Measurements from ENCODE around the gene LRRC38.
"Not testable (repeated sequence)": the region's sequence is repeated elsewhere in the genome, so short reads cannot be mapped to it uniquely, and the experiment has no call there.

Gene LRRC38

DNA sequence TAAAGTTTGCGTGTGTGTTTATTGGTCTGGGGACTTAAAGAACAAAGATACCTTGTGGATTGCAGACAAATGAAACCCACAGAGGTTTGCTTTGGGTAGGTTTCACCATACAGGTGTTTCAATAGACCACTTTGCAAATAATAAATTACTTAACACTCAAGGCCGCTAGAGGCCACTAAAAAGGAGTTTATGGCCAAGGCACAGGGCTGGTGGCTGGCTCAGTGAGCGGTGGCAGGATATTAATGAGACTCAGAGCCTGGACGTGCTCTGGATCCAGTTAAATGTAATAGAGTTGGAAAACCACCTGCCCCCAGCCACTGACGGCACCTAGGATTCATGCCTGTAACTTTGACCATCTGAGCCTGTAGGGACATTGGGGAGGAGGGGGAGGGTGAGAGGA, 44.5 kb downstream of the LRRC38 start:
- in situ Hi-C loops (cut with MboI; ENCODE audit: low sequenced_read_pairs), result no loop called here

DNA sequence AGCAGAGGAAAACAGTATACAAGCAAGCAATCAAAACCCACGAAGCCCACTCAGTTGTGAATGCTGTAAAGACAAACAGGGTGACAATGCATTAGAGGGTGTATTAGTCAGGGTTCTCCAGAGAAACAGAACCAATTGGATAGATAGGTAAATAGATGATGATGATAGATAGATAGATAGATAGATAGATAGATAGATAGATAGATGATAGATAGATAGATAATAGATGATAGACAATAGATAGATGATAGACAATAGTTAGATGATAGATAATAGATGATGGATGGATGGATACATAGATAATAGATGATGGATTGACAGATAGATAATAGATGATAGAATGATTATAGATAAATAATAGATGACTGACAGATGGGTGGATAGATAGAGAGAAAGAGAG, 48.3 kb downstream of the LRRC38 start:
- in situ Hi-C loops (cut with MboI; ENCODE audit: low sequenced_read_pairs), result no loop called here

DNA sequence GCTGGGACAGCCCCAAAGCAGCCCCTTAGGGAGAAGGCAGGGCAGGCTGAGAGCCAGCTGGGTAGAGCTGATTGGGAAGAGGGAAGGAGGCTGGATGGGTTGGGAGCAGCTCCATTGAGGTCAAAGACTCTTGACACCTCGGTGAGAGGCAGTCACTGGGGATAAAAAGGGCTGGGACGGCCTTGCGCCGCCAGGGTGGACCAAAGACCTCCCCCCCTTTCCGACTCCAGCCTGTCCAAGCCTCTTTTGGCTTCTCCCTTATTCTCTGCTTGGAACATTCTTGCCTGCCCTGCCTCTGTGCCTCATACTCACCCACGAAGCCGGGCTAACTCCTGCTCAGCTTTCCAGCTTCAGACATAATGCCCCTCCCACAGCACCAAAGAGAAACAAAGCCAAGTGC, 51.1 kb downstream of the LRRC38 start:
- in situ Hi-C loops (cut with MboI; ENCODE audit: low sequenced_read_pairs), result no loop called here

DNA sequence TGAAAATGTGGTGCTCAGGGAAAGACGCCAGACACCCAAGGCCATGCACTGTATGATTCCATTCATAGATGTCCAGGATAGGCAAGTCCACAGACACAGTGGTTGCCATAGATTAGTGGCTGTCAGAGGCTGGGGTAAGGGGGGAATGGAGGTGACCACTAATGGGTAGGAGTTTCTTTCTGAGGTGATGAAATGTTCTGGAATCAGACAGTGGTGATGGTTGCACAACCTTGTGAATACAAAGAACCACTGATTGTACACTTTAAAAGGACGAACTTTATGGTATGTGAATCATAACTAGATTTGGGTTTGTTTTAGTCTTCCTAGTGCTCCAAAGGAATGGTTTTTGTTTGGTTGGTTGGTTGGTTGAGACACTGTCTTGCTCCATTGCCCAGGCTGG, 51.8 kb downstream of the LRRC38 start:
- in situ Hi-C loops (cut with MboI; ENCODE audit: low sequenced_read_pairs), result no loop called here

DNA sequence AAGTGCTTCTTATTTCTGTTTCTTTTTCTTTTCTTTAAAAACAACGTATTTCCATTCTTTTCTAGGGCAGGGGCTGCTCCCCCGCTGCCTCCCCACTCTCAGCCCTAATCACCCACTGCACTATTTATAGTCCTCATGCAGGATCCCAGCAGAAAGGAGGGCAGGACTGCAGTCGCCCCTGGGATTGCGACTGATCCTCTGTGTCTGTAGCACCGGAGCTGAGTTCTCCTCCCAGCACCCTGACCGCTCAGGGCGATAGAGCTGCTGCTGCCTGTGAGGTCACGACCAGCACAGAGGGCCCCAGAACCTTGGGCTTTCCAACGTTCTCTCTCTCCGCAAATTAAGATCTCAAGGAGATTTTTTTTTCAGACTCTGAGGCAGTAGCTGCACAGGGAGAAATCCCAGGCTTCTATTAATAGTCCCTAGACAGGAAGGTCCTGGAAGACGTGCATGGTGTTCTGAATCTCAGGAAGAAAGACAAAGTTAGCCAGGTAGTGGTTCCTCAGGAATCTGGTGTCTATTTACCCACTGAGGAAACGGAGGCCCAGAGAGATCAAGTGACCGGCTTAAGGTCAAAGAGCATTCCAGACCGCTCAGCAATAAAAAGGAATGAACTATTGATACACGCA, 56.8 kb downstream of the LRRC38 start:
- in situ Hi-C loops (cut with MboI; ENCODE audit: low sequenced_read_pairs), result no loop called here

DNA sequence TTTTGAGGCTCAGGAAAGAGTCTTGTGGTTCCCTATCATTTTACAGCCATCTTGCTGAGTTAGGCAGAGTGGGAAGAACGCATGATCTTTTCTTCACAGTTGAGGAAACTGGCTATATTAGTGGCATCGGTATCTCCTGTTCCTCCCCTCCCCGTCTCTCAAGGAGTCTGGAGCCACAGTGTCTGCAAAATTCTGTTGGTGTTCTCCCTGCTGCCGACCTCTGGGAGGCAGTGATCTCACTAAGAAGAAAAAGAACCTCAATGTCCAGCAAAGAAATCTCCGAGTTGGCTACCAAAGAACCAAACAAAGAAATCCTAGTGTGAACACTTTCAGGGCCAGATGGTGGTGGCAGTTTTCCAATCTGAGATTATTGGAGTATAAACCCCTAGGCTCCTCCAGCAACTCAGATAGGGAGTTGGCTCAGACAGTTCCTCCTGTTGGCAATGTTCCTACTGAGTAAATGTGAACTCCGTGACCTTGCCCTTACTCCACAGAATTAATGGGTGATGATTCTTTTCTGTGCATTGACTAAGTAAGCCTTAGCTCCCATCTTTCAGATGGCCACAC, 62.3 kb downstream of the LRRC38 start:
- in situ Hi-C loops (cut with MboI; ENCODE audit: low sequenced_read_pairs), result no loop called here

DNA sequence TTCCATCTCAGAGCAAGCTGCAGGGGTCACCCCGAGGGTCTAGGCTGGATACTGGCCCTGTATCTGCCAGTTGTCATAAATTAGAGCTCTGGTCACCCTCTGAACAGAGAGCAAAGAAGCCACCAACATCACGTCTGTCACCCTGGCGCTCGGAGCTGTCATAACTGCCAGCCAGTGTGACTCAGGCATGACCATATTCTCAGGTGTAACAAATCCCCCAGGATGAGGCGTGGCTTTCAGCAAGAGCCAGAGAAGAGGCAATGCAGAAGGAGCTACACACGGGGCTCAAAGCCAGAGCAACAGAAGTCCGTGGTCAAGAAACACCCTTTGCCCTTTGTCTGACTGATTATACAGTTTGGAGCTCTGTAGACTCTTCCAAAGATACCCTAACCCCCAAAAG, 63.6 kb downstream of the LRRC38 start:
- in situ Hi-C loops (cut with MboI; ENCODE audit: low sequenced_read_pairs), result no loop called here

DNA sequence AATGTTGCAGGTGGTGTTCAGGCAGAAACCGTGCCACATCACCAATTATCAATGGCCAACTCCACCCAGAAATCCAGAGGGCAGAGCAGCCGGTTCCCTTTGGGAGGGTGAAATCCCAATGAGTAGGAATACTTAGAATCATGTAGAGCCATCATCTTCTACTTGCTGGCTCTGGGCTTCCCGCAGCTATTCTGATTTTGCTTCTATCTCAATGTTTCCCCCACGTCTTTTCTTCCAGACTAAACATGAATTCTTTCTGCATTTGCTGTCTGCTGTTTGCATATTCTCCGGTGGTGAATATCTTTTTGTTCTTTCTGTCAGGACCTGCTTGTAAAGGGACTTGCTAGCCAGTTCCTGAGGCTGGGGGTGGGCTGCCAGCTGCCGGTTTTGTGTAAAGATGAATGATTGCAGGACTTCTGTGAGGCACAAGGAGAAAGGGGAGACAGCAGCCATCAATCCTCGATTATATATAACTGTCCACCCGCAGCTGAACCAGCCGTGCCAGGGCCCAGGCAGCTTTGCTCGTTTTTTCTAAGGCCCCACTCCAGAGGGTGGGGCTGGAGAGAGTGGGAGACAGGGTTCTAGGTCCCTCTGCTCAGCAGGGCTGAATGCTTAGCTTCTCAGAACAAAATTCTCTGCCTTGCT, 70.3 kb downstream of the LRRC38 start:
- in situ Hi-C loops (cut with MboI; ENCODE audit: low sequenced_read_pairs), result no loop called here

DNA sequence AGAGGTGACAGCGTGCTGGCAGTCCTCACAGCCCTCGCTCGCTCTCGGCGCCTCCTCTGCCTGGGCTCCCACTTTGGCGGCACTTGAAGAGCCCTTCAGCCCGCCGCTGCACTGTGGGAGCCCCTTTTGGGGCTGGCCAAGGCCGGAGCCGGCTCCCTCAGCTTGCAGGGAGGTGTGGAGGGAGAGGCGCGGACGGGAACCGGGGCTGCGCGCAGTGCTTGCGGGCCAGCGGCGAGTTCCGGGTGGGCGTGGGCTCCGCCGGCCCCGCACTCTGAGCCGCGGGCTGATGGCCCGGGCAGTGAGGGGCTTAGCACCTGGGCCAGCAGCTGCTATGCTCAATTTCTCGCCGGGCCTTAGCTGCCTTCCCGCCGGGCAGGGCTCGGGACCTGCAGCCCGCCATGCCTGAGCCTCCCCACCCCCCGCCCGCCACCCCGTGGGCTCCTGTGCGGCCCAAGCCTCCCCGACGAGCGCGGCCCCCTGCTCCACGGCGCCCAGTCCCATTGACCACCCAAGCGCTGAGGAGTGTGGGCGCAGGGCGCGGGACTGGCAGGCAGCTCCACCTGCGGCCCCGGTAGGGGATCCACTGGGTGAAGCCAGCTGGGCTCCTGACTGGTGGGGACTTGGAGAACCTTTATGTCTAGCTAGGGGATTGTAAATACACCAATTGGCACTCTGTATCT, 74.6 kb downstream of the LRRC38 start:
- in situ Hi-C loops (cut with MboI; ENCODE audit: low sequenced_read_pairs), result not testable (repeated sequence)

DNA sequence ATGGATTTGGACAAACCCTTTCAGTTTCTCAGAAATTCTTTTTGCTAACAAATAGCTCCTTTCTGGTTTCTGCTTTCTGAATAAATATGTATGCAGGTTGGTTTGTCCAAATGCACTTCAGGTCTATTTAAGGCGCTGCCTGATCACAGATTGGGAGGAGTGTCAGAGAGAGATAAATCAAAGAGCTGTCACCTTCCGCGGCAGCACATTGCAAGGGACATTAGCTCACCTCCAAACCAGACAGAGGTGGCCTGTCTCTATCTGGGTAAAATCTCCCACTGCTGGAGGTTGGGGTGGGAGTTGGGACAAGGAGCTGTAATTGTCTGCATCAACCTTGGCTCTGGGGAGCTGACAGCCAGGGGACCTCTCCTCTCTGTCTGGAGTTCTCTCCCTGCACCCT, 78.3 kb downstream of the LRRC38 start:
- in situ Hi-C loops (cut with MboI; ENCODE audit: low sequenced_read_pairs), result no loop called here

DNA sequence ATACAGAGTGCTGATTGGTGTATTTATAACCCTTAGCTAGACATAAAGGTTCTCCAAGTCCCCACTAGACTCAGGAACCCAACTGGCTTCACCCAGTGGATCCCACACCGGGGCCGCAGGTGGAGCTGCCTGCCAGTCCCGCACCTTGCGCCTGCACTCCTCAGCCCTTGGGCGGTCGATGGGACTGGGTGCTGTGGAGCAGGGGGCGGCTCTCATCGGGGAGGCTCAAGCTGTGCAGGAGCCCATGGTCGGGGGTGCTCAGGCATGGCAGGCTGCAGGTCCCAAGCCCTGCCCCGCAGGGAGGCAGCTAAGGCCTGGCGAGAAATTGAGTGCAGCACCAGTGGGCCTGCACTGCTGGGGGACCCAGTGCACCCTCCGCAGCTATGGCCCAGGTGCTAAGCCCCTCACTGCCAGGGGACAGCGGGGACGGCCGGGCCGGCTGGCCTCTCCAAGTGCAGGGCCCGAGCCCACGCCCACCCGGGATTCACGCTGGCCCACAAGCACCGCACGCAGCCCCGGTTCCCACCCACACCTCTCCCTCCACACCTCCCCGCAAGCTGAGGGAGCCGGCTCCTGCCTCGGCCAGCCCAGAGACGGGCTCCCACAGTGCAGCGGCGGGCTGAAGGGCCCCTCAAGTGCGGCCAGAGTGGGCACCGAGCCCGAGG, 80.0 kb downstream of the LRRC38 start:
- in situ Hi-C loops (cut with MboI; ENCODE audit: low sequenced_read_pairs), result not testable (repeated sequence)

DNA sequence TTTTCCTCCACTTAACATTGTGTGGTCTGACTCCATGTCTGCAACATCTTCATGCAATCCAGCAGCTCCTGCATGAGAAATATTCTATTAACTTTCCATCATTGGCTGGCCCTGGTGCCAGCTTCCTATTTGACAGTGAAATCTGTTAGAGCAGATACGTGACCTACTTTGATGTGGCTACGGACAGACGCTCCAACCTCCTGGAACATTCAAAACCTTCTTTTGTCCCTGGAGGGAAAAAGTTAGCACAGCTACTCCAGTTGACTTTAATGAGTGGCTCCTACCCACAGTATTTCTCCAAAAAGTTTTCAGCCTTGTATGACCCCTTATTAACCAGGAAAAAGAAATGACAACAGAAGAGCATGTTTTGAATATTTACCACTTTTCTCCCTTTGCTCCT, 81.6 kb downstream of the LRRC38 start:
- in situ Hi-C loops (cut with MboI; ENCODE audit: low sequenced_read_pairs), result no loop called here

DNA sequence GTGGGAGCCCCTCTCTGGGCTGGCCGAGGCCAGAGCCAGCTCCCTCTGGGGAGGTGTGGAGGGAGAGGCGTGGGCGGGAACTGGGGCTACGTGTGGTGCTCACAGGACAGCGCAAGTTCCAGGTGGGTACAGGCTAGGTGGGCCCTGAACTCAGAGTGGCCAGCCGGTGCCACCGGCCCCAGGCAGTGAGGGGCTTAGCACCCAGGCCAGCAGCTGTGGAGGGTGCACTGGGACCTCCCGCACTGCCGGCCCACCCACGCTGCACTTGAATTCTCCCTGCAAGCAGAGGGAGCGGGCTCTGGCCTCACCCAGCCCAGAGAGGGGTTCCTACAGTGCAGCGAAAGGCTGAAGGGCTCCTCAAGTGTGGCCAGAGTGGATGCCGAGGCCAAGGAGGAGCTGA, 83.3 kb downstream of the LRRC38 start:
- in situ Hi-C loops (cut with MboI; ENCODE audit: low sequenced_read_pairs), result no loop called here

Measured in hTERT RPE-1 (cell line).